H9 (cell line): ENCODE results near the gene PRKCB. TPM values are rescaled to one million over a fixed set of nuclear protein-coding genes. Genes with fewer than 3 reads are reported as not detected.

Source experiments
- DNase-seq: peaks from one replicate; pipeline ENCODE4 v3.0.0-alpha.2; 2017
- H2AFZ ChIP-seq: one replicate; pipeline ENCODE4 v1.6.1; 2013; ENCODE audit warnings: mild to moderate bottlenecking, low read length, control low read depth, moderate library complexity
- H2AK5ac ChIP-seq: 2 replicates; pipeline ENCODE4 v1.6.1; 2013; ENCODE audit warnings: low read length, control low read depth, mixed read lengths; ENCODE audit not compliant: insufficient read length
- H2BK120ac ChIP-seq: one replicate; pipeline ENCODE4 v1.6.1; 2013; ENCODE audit warnings: low read depth, mild to moderate bottlenecking, low read length, control low read depth, inconsistent platforms; ENCODE audit not compliant: poor library complexity, severe bottlenecking
- H2BK12ac ChIP-seq: 2 replicates; pipeline ENCODE4 v1.6.1; 2013; ENCODE audit warnings: low read length, control low read depth, mixed read lengths, low read depth; ENCODE audit not compliant: insufficient read length
- H2BK15ac ChIP-seq: 2 replicates; pipeline ENCODE4 v1.6.1; 2013; ENCODE audit warnings: low read depth, low read length, control low read depth
- H2BK20ac ChIP-seq: one replicate; pipeline ENCODE4 v1.6.1; 2013; ENCODE audit warnings: low read depth, mild to moderate bottlenecking, low read length, control low read depth, inconsistent platforms; ENCODE audit not compliant: poor library complexity, severe bottlenecking
- H2BK5ac ChIP-seq: 2 replicates; pipeline ENCODE4 v1.6.1; 2013; ENCODE audit warnings: low read length, control low read depth, mixed read lengths; ENCODE audit not compliant: insufficient read length
- H3K14ac ChIP-seq: 2 replicates; pipeline ENCODE4 v1.6.1; 2013; ENCODE audit warnings: low read length, control low read depth; ENCODE audit not compliant: insufficient read depth
- H3K18ac ChIP-seq: 2 replicates; pipeline ENCODE4 v1.6.1; 2013; ENCODE audit warnings: low read depth, mild to moderate bottlenecking, mixed read lengths, low read length, control low read depth; ENCODE audit not compliant: insufficient read length
- H3K23ac ChIP-seq: 2 replicates; pipeline ENCODE4 v1.6.1; 2013; ENCODE audit warnings: low read length, control low read depth, mixed read lengths, low read depth; ENCODE audit not compliant: insufficient read length
- H3K23me2 ChIP-seq: 2 replicates; pipeline ENCODE4 v1.6.1; 2013; ENCODE audit warnings: low read depth, mild to moderate bottlenecking, mixed read lengths, low read length, control low read depth; ENCODE audit not compliant: insufficient read length, poor library complexity, severe bottlenecking
- H3K27ac ChIP-seq: 2 replicates; pipeline ENCODE4 v1.5.1; 2013; ENCODE audit warnings: low read length, control low read depth, mixed read lengths, low read depth; ENCODE audit not compliant: insufficient read length
- H3K27me3 ChIP-seq: 2 replicates; pipeline ENCODE4 v1.6.1; 2013; ENCODE audit warnings: low read length, control low read depth, inconsistent platforms; ENCODE audit not compliant: insufficient read depth
- H3K4ac ChIP-seq: 2 replicates; pipeline ENCODE4 v1.6.1; 2013; ENCODE audit warnings: low read depth, mild to moderate bottlenecking, control low read depth, inconsistent platforms, low read length, moderate library complexity
- H3K4me1 ChIP-seq: 2 replicates; pipeline ENCODE4 v1.6.1; 2013; ENCODE audit warnings: low read length, control low read depth, inconsistent platforms; ENCODE audit not compliant: insufficient read depth
- H3K4me2 ChIP-seq: 2 replicates; pipeline ENCODE4 v1.6.1; 2013; ENCODE audit warnings: low read length, control low read depth, mixed read lengths; ENCODE audit not compliant: insufficient read length, insufficient read depth
- H3K56ac ChIP-seq: 2 replicates; pipeline ENCODE4 v1.6.1; 2013; ENCODE audit warnings: low read depth, mild to moderate bottlenecking, mixed read lengths, low read length, control low read depth; ENCODE audit not compliant: insufficient read length
- H3K79me1 ChIP-seq: 2 replicates; pipeline ENCODE4 v1.6.1; 2013; ENCODE audit warnings: low read depth, mild to moderate bottlenecking, moderate library complexity, low read length, control low read depth, inconsistent platforms; ENCODE audit not compliant: insufficient read depth, poor library complexity, severe bottlenecking
- H3K79me2 ChIP-seq: 2 replicates; pipeline ENCODE4 v1.6.1; 2013; ENCODE audit warnings: low read length, control low read depth, inconsistent platforms; ENCODE audit not compliant: insufficient read depth
- H3K9ac ChIP-seq: 2 replicates; pipeline ENCODE4 v1.6.1; 2013; ENCODE audit warnings: low read length, control low read depth, mixed read lengths; ENCODE audit not compliant: insufficient read length; ENCODE audit errors: extremely low read depth
- H3K9me3 ChIP-seq: one replicate; pipeline ENCODE4 v1.6.1; 2013; ENCODE audit warnings: low read depth, low read length, inconsistent platforms; ENCODE audit not compliant: control insufficient read depth
- H3T11ph ChIP-seq: one replicate; pipeline ENCODE4 v1.6.1; 2013; ENCODE audit warnings: mild to moderate bottlenecking, low read length, control low read depth, inconsistent platforms
- H4K20me1 ChIP-seq: one replicate; pipeline ENCODE4 v1.6.1; 2013; ENCODE audit not compliant: control insufficient read depth, insufficient read length, insufficient read depth
- H4K5ac ChIP-seq: 2 replicates; pipeline ENCODE4 v1.6.1; 2013; ENCODE audit warnings: low read depth, mild to moderate bottlenecking, mixed read lengths, low read length, control low read depth; ENCODE audit not compliant: insufficient read length
- H4K8ac ChIP-seq: replicated peaks from 2 replicates; pipeline ENCODE4 v1.6.1; 2013; ENCODE audit warnings: low read length, control low read depth, mixed read lengths, low read depth; ENCODE audit not compliant: insufficient read length
- H4K91ac ChIP-seq: 2 replicates; pipeline ENCODE4 v1.6.1; 2013; ENCODE audit warnings: low read depth, mild to moderate bottlenecking, moderate library complexity, mixed read lengths, low read length, control low read depth; ENCODE audit not compliant: insufficient read length
- H3K27ac Mint-ChIP-seq, 3 experiments: 2 replicates in 2 of 3; 3 replicates in 1 of 3; pipeline ENCODE4 v1.8.0; 2020 to 2021; ENCODE audit warnings: mixed read lengths in 3 of 3, mild to moderate bottlenecking in 1 of 3, moderate library complexity in 1 of 3
- H3K27me3 Mint-ChIP-seq: 2 replicates; pipeline ENCODE4 v1.8.0; 2021; ENCODE audit warnings: low read depth, mild to moderate bottlenecking, moderate library complexity, mixed read lengths
- H3K36me3 Mint-ChIP-seq, 3 experiments: 2 replicates in 2 of 3; 3 replicates in 1 of 3; pipeline ENCODE4 v1.8.0; 2020 to 2021; ENCODE audit warnings: low read depth in 3 of 3, mixed read lengths in 3 of 3; ENCODE audit not compliant: insufficient read depth in 1 of 3
- H3K4me1 Mint-ChIP-seq, 2 experiments: 2 replicates each; pipeline ENCODE4 v1.8.0; 2020; ENCODE audit warnings: mixed read lengths in 2 of 2
- H3K4me3 Mint-ChIP-seq, 2 experiments: 2 replicates in 1 of 2; 3 replicates in 1 of 2; pipeline ENCODE4 v1.8.0; 2020 to 2021; ENCODE audit warnings: mild to moderate bottlenecking in 2 of 2, mixed read lengths in 2 of 2, moderate library complexity in 1 of 2
- H3K9me3 Mint-ChIP-seq, 2 experiments: 2 replicates in 1 of 2; 3 replicates in 1 of 2; pipeline ENCODE4 v1.8.0; 2020; ENCODE audit warnings: mild to moderate bottlenecking in 2 of 2, mixed read lengths in 2 of 2, moderate library complexity in 1 of 2
- WGBS: extraction: QIAGEN DNeasy Blood & Tissue Kit; methylation state at CpG from one replicate; pipeline ENCODE4 v1.1.7; 2013; ENCODE audit warnings: missing lambda C conversion rate, low lambda C conversion rate, mixed read lengths; ENCODE audit not compliant: insufficient read length; ENCODE audit errors: extremely low coverage; 5-methylcytosine and 5-hydroxymethylcytosine counted together
- total RNA-seq: library from RNA; stranded (reverse); gene quantifications from 2 replicates; pipeline ENCODE4 v1.2.1, GENCODE V29; 2021
- TF ChIP-seq, protein P1 (sequence below): fragments of 200-600 bp; sonication (generic); conservative IDR thresholded peaks from 3 replicates; pipeline ENCODE4 v1.8.0; 2021; ENCODE audit warnings: antibody characterized with exemption, mild to moderate bottlenecking

Gene PRKCB
- total RNA-seq, 1 experiment from 2014 or later = 7.0 TPM

DNA sequence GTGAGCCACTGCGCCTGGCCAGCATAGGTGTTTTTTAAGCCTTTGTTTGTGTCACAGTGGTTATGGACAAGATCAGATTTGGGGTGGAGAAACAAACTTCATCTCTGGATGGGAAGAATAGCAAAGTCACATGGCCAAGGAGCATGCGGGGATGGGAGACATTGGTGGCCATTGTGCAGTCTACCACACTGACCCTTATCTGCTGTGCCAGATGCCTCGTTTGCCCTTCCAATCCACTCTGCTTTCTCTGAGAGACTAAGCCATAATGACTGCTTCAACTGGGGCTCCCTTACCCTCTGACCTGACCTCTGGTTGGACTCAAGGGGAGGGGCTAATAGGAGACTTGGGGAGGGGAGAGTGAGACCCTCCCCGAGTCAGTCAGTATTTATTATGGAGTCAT, 166.8 kb downstream of the PRKCB start:
- Mint-ChIP-seq H3K9me3 (no peaks in the 10 kb centered on the region), H3K4me1 (no peaks in the 10 kb centered on the region), H3K36me3 (no peaks in the 10 kb centered on the region), H3K4me3 (no peak overlapping the region), H3K27me3 (peaks cover 11% of the 10 kb centered on the region), H3K27ac (no peak overlapping the region; a peak in 1 of 7 replicates)
- Histone ChIP-seq H3K9ac (no peak overlapping the region), H2BK20ac (no peak overlapping the region), H3K18ac (no peak overlapping the region), H3K14ac (no peak overlapping the region), H3K27ac (no peak overlapping the region), H3K23me2 (no peaks in the 10 kb centered on the region), H4K5ac (no peak overlapping the region), H3K4me2 (no peak overlapping the region), H3K79me1 (no peaks in the 10 kb centered on the region), H3K4ac (no peak overlapping the region), H3K79me2 (no peaks in the 10 kb centered on the region), H2BK15ac (no peak overlapping the region), H3K9me3 (no peaks in the 10 kb centered on the region), H3K23ac (no peak overlapping the region), H4K8ac (no peak overlapping the region), H2AK5ac (no peak overlapping the region), H3T11ph (no peak overlapping the region), H3K56ac (no peak overlapping the region), H3K4me1 (no peaks in the 10 kb centered on the region), H4K20me1 (no peaks in the 10 kb centered on the region), H2BK12ac (no peak overlapping the region), H2BK120ac (no peak overlapping the region), H3K27me3 (no peaks in the 10 kb centered on the region), H2BK5ac (no peak overlapping the region), H2AFZ (no peak overlapping the region), H4K91ac (no peak overlapping the region)
- no CpG with 5 or more reads among the region's 4 CpGs for WGBS
- no peak for DNase-seq
- TF ChIP-seq, protein P1, sequence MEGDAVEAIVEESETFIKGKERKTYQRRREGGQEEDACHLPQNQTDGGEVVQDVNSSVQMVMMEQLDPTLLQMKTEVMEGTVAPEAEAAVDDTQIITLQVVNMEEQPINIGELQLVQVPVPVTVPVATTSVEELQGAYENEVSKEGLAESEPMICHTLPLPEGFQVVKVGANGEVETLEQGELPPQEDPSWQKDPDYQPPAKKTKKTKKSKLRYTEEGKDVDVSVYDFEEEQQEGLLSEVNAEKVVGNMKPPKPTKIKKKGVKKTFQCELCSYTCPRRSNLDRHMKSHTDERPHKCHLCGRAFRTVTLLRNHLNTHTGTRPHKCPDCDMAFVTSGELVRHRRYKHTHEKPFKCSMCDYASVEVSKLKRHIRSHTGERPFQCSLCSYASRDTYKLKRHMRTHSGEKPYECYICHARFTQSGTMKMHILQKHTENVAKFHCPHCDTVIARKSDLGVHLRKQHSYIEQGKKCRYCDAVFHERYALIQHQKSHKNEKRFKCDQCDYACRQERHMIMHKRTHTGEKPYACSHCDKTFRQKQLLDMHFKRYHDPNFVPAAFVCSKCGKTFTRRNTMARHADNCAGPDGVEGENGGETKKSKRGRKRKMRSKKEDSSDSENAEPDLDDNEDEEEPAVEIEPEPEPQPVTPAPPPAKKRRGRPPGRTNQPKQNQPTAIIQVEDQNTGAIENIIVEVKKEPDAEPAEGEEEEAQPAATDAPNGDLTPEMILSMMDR = no peak
